ENCODE data around the gene MEIS2.

DNA sequence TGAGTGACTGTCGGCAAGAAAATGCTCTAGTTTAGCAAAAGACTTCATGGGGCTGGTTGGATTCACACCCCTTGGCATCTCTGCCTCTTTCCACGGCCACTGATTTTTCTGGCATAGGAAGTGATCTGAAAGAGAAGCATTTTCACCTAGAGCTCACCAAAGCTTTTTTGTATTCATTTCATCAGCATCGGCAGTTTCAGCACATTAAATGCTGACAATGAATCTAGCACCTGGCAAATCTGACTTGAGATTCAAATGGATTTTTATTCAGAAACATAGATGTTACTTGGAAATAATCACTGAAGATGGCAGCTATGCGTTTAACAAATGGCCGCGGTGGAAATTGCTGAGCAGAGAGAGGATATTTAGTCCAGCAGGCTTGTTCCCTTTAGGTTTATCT is 155.9 kb downstream of the MEIS2 start:
- no peak for TF ChIP-seq EZH2 (IDR thresholded peaks at IDR 0.05; ENCODE audit: insufficient read depth, low read length)
- TF ChIP-seq, protein P1, sequence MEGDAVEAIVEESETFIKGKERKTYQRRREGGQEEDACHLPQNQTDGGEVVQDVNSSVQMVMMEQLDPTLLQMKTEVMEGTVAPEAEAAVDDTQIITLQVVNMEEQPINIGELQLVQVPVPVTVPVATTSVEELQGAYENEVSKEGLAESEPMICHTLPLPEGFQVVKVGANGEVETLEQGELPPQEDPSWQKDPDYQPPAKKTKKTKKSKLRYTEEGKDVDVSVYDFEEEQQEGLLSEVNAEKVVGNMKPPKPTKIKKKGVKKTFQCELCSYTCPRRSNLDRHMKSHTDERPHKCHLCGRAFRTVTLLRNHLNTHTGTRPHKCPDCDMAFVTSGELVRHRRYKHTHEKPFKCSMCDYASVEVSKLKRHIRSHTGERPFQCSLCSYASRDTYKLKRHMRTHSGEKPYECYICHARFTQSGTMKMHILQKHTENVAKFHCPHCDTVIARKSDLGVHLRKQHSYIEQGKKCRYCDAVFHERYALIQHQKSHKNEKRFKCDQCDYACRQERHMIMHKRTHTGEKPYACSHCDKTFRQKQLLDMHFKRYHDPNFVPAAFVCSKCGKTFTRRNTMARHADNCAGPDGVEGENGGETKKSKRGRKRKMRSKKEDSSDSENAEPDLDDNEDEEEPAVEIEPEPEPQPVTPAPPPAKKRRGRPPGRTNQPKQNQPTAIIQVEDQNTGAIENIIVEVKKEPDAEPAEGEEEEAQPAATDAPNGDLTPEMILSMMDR (IDR thresholded peaks at IDR 0.05; ENCODE audit: insufficient read depth, low read depth, low read length) = no peak

Measured in astrocyte (in vitro differentiated cells and primary cell).